DOHH2 (cell line): ENCODE data around the gene EIF2B2.

Experiments used
- H3F3A ChIP-seq: fragments of 200-600 bp; sonication (generic), shearing (Covaris generic); 2 replicates; pipeline ENCODE4 v1.6.0; 2016; ENCODE audit warnings: antibody characterized with exemption, mild to moderate bottlenecking; ENCODE audit not compliant: control insufficient read depth, insufficient read depth
- H3K27ac ChIP-seq: fragments of 200-600 bp; sonication (generic); 2 replicates; pipeline ENCODE4 v1.5.1; 2014; ENCODE audit warnings: low read depth, mild to moderate bottlenecking, low read length, moderate library complexity
- H3K27me3 ChIP-seq: fragments of 200-600 bp; sonication (generic); 2 replicates; pipeline ENCODE4 v1.6.1; 2014; ENCODE audit warnings: mild to moderate bottlenecking, low read length, mixed read lengths; ENCODE audit not compliant: control insufficient read depth
- H3K36me3 ChIP-seq: fragments of 200-600 bp; sonication (generic); 2 replicates; pipeline ENCODE4 v1.6.1; 2014; ENCODE audit warnings: mild to moderate bottlenecking, low read length, moderate library complexity, mixed read lengths; ENCODE audit not compliant: control insufficient read depth
- H3K4me1 ChIP-seq: fragments of 200-600 bp; sonication (generic); 2 replicates; pipeline ENCODE4 v1.6.1; 2014; ENCODE audit warnings: mild to moderate bottlenecking, low read length, mixed read lengths; ENCODE audit not compliant: control insufficient read depth
- H3K4me2 ChIP-seq: fragments of 200-600 bp; sonication (generic); 2 replicates; pipeline ENCODE4 v1.6.0; 2014; ENCODE audit warnings: mild to moderate bottlenecking, low read length, moderate library complexity
- H3K4me3 ChIP-seq: fragments of 200-600 bp; sonication (generic); 2 replicates; pipeline ENCODE4 v1.5.1; 2014; ENCODE audit warnings: mild to moderate bottlenecking, low read length, mixed read lengths
- H3K79me2 ChIP-seq: fragments of 200-600 bp; sonication (generic); 2 replicates; pipeline ENCODE4 v1.6.1; 2014; ENCODE audit warnings: mild to moderate bottlenecking, low read length, mixed read lengths; ENCODE audit not compliant: control insufficient read depth
- H3K9me2 ChIP-seq: fragments of 200-600 bp; sonication (generic); replicated peaks from 2 replicates; pipeline ENCODE4 v1.6.1; 2014; ENCODE audit warnings: mild to moderate bottlenecking, low read length, mixed read lengths; ENCODE audit not compliant: control insufficient read depth
- H3K9me3 ChIP-seq: fragments of 200-600 bp; sonication (generic); 2 replicates; pipeline ENCODE4 v1.6.1; 2014; ENCODE audit warnings: antibody characterized with exemption, low read length, mixed read lengths; ENCODE audit not compliant: control insufficient read depth, insufficient read depth
- H4K20me1 ChIP-seq: fragments of 200-600 bp; sonication (generic); 2 replicates; pipeline ENCODE4 v1.6.0; 2014; ENCODE audit warnings: low read depth, mild to moderate bottlenecking, antibody characterized with exemption, low read length, moderate library complexity; ENCODE audit not compliant: control insufficient read depth, insufficient read depth
- EZH2phosphoT487 ChIP-seq: fragments of 200-600 bp; sonication (generic); IDR thresholded peaks from 2 replicates; pipeline ENCODE4 v1.6.1; 2017; ENCODE audit warnings: borderline replicate concordance, mild to moderate bottlenecking, antibody characterized with exemption, low read length, moderate library complexity, mixed read lengths
- TF ChIP-seq, protein P1 (sequence below): fragments of 200-600 bp; sonication (generic); IDR thresholded peaks from one replicate; pipeline ENCODE4 v1.5.1; 2014; ENCODE audit warnings: antibody characterized with exemption, mild to moderate bottlenecking, low read depth, low read length; ENCODE audit not compliant: poor library complexity, severe bottlenecking

Gene EIF2B2

DNA sequence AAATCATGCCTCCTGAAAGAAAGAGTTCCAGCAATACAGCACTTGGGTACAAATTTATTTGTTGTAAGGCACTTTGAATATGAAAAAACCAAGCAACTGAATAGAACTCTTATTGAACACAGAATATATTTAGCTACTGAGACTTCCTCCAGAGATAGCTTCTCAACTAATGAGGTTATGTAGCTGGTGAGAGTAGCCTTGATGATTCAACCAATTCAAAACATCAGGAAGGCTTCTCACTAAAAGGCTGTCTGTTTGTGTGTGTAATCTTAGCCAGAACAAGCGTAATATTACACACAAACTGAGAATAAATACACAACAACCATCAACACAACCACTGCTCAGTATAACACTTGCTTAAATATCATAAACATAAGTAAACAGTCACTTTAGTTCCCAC is 20.4 kb downstream of the EIF2B2 start:
- Histone ChIP-seq H3K36me3 (peaks cover 55% of the 10 kb centered on the region), H3K27me3 (no peaks in the 10 kb centered on the region), H3K27ac (no peak overlapping the region)

DNA sequence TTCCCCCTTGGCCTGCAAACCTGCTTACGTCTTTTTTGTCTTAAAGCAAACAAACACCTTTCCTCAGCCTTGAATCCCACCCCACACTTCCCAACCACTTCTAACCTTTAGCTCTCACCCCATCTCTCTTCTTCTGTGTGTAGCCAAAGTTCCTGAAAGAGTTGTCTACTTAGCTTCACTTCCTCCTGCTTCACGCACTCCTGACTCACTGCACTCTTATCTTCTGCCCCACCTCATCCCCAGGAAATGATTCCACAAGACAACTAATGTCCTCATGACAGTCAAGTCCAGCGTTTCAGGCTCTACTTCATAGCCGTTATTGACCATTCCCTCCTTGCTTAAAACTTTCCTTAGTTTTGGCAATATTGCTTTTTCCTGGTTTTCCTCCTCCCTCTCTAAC is 22.4 kb downstream of the EIF2B2 start:
- Histone ChIP-seq H4K20me1 (no peaks in the 10 kb centered on the region), H3K27me3 (no peaks in the 10 kb centered on the region), H3K9me2 (no peaks in the 10 kb centered on the region), H3K27ac (no peak overlapping the region), H3K4me2 (no peak overlapping the region), H3K36me3 (peaks cover 47% of the 10 kb centered on the region), H3K4me1 (no peaks in the 10 kb centered on the region), H3K79me2 (no peaks in the 10 kb centered on the region), H3K9me3 (no peaks in the 10 kb centered on the region), H3K4me3 (no peak overlapping the region), H3F3A (0 out of 2 replicates have a peak, but pooled peaks cover 5% of the 10 kb centered on the region)
- TF ChIP-seq EZH2phosphoT487, result no peak
- TF ChIP-seq, protein P1, sequence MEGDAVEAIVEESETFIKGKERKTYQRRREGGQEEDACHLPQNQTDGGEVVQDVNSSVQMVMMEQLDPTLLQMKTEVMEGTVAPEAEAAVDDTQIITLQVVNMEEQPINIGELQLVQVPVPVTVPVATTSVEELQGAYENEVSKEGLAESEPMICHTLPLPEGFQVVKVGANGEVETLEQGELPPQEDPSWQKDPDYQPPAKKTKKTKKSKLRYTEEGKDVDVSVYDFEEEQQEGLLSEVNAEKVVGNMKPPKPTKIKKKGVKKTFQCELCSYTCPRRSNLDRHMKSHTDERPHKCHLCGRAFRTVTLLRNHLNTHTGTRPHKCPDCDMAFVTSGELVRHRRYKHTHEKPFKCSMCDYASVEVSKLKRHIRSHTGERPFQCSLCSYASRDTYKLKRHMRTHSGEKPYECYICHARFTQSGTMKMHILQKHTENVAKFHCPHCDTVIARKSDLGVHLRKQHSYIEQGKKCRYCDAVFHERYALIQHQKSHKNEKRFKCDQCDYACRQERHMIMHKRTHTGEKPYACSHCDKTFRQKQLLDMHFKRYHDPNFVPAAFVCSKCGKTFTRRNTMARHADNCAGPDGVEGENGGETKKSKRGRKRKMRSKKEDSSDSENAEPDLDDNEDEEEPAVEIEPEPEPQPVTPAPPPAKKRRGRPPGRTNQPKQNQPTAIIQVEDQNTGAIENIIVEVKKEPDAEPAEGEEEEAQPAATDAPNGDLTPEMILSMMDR, result no peak

More for the DNA sequence above, 20.4 kb downstream of the EIF2B2 start:
- no peak overlapping the region for H3K4me3 ChIP-seq
- no peak overlapping the region for H3K4me2 ChIP-seq
- no peaks in the 10 kb centered on the region for H3K79me2 ChIP-seq
- H3K4me1 ChIP-seq, result no peaks in the 10 kb centered on the region
- TF ChIP-seq EZH2phosphoT487, result no peak
- TF ChIP-seq, protein P1, result no peak
- H3K9me3 ChIP-seq, result no peaks in the 10 kb centered on the region
- H3K9me2 ChIP-seq, result no peaks in the 10 kb centered on the region
- H3F3A ChIP-seq, result 0 out of 2 replicates have a peak, but pooled peaks cover 5% of the 10 kb centered on the region
- no peaks in the 10 kb centered on the region for H4K20me1 ChIP-seq

DNA sequence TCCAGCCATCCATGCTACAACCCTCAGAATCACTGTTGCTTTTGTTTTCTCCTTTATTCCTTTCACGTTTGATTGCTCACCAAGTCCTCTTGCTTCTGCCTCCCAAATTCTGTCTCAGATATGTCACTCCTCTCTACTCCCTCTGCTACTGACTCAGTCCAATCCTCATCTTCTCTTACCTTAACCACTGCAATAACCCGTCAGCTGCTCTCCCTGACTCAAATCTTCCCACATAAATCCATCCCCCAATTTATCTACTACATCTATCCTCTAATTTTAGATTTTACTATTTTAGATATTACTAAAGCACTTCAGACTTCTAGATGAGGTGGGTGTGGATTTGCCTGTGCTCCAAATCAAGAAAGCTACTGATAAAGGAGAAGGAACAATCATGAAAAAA is 23.2 kb downstream of the EIF2B2 start:
- H3K4me1 ChIP-seq, result no peaks in the 10 kb centered on the region
- no peaks in the 10 kb centered on the region for H3K79me2 ChIP-seq
- no peaks in the 10 kb centered on the region for H3K27me3 ChIP-seq
- TF ChIP-seq, protein P1, result no peak
- no peak for TF ChIP-seq EZH2phosphoT487
- H3K9me3 ChIP-seq, result no peaks in the 10 kb centered on the region
- H3K4me3 ChIP-seq, result no peak overlapping the region
- 0 out of 2 replicates have a peak, but pooled peaks cover 5% of the 10 kb centered on the region for H3F3A ChIP-seq
- no peak overlapping the region for H3K4me2 ChIP-seq
- no peaks in the 10 kb centered on the region for H3K9me2 ChIP-seq
- H4K20me1 ChIP-seq, result no peaks in the 10 kb centered on the region
- peaks cover 52% of the 10 kb centered on the region for H3K36me3 ChIP-seq
- no peak overlapping the region for H3K27ac ChIP-seq
